Activated CD4-positive, alpha-beta T cell treated with anti-CD3 and anti-CD28 coated beads, Interleukin-2, amount 50 U/mL, for 24 hours (primary cell): ENCODE data around the gene CCDC30.
"Not testable (repeated sequence)": the region's sequence is repeated elsewhere in the genome, so short reads cannot be mapped to it uniquely, and the experiment has no call there.

Experiments
- DNase-seq, 2 donors: peaks; one replicate each; pipeline ENCODE4 v3.0.0-alpha.2; 2020; ENCODE audit warnings: low read depth in 1 of 2, low spot score in 1 of 2

Gene CCDC30

GRCh38 chr1:42646056-42646455 is 183.0 kb downstream of the CCDC30 start:
- DNase-seq = no peak

GRCh38 chr1:42657201-42657600 is 194.1 kb downstream of the CCDC30 start:
- no peak for DNase-seq

DNA sequence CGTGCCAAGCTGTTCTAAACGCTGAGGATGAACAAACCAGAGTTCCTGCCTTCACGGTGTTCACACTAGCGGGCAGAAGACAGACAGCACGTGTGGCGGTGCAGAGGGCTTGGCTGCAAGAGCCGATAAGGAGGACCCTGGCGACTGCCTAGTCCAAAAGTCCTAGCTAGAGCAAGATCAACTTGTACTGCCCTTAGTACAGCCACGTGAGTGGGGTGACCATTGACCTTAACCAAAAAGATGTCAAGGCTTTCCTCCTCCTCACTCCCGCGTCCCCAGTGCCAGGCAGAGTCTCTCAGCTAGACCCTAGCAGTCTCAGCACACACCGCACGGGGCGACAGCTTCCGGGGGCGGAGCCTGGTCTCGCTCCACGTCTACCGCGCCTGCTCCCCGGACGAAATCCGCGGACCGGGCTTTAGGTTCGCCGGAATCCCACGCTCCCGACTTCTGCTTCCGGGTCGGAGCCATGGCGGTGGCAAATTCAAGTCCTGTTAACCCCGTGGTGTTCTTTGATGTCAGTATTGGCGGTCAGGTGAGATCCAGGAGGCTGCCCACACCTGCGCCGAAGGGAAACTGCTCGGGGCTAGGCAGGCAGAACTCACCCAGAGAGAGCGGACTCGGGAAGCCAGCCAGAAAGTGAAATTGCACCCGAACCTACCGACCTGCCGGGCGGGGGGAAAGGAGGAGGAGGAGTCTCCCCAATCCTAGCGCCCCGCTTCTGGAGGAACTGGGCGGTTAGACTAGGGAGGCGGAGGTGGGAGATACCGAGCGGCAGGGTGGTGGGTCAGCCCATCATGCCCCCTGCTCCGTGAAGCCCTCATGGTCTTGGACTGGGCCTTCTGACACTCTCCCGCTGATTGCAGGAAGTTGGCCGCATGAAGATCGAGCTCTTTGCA is 195.1 kb downstream of the CCDC30 start, which contains the start of gene PPIH:
TSS of gene PPIH (plus strand) at position 443 of the 896 bp plus-strand sequence. CDS start at position 467, 24 bp downstream.
- DNase-seq = peak; percentile 85 to 95

DNA sequence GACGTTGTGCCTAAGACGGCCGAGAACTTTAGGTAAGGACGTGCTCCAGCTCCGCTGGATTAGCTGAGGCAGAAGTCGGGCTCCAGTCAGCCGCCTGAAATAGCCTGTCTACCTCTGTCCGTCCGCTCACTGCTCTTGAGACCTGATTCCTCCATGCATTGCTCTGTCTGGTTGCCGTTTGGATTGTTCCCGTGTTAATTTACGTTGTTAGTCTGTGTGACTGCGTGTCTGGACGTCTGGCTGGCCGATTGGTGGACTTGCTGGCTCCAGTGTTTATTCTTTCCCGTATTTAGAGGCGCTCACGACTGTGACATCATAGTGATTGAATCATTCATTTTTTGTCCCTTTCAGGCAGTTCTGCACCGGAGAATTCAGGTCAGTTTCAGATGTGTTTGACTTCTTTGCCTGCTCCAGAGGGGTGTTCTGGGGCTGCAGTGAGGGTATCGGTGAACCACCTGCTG is 195.8 kb downstream of the CCDC30 start:
- DNase-seq = no peak

GRCh38 chr1:42660907-42661500 is 197.9 kb downstream of the CCDC30 start:
- no peak for DNase-seq

- DNase-seq = no peak
These were observed 206.8 kb downstream of the CCDC30 start for GRCh38 chr1:42669936-42670335.

GRCh38 chr1:42670425-42670824 is 207.3 kb downstream of the CCDC30 start:
- no peak for DNase-seq

- DNase-seq = no peak
These were observed 211.1 kb downstream of the CCDC30 start for GRCh38 chr1:42674214-42674613.

GRCh38 chr1:42674682-42675081 is 211.6 kb downstream of the CCDC30 start:
- DNase-seq = no peak

GRCh38 chr1:42675467-42675866 is 212.4 kb downstream of the CCDC30 start:
- no peak for DNase-seq

GRCh38 chr1:42676534-42677087 is 213.5 kb downstream of the CCDC30 start:
- no peak for DNase-seq

- DNase-seq = no peak
These were observed 216.4 kb downstream of the CCDC30 start for GRCh38 chr1:42679364-42679983.

DNA sequence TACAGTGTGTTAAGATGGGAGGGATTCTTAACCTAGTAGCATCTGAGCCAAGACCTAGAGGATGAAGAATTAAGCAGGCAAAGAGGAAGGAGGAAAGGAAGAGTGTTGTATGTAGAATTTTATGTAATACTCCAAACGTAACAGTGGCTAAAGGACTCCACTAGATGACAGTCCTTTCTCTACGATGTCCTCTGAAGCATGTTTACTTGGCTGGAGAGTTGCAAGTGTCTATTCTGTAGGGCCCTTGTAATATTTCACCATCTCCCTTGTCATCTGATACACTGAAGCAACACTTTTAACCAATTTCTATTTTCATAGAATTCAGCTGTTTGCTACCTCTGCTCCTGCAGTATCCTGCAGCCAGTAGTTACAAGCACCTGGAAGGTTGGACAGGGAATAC is 217.0 kb downstream of the CCDC30 start:
- no peak for DNase-seq

- DNase-seq = peak in 1 of 2 donors; percentile 28
These were observed 218.0 kb downstream of the CCDC30 start for GRCh38 chr1:42680921-42681683.

DNA sequence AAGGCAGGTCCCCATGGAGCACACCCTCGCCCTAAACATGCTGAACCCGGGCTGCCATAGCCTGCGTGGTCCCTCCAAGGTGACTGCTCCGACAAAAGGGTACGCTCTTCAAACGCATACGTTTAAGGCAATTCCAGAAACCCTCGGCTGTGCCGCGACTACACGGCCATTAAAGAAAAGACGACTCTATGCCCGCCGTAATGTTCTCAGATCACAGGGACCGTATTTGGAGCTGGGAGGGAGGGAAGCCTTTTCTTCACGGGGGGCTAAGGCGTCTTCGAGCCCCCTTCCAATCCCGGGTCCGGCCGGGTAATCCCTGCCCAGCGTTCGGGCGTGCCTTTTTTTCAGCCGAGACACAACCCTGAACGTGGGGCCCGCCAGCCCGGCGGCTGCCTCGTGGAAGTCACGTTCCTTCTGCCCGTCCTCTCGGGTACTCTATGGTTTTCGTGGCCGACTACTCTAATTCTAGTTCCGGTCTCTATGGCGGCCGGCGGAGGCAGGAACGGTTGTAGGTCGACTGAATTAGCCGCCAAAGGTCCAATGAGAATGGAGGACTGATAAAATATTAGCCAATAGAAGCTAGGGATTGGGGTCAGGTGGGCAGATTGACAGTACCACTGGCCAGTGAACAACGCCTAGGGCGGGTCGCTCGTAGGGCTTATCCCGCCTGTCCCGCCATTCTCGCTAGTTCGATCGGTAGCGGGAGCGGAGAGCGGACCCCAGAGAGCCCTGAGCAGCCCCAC is 218.8 kb downstream of the CCDC30 start, which contains the start of gene YBX1:
TSS of gene YBX1 (plus strand) at position 678 of the 743 bp plus-strand sequence. CDS start 148 bp downstream, outside the sequence.
- DNase-seq = peak; percentile 85 to 95

DNA sequence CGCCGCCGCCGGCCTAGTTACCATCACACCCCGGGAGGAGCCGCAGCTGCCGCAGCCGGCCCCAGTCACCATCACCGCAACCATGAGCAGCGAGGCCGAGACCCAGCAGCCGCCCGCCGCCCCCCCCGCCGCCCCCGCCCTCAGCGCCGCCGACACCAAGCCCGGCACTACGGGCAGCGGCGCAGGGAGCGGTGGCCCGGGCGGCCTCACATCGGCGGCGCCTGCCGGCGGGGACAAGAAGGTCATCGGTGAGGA is 219.3 kb downstream of the CCDC30 start:
- not testable (repeated sequence) for DNase-seq

- peak; percentile 44 for DNase-seq
These were observed 219.8 kb downstream of the CCDC30 start for GRCh38 chr1:42682739-42683531.

- no peak for DNase-seq
These were observed 221.1 kb downstream of the CCDC30 start for GRCh38 chr1:42684139-42684538.

DNA sequence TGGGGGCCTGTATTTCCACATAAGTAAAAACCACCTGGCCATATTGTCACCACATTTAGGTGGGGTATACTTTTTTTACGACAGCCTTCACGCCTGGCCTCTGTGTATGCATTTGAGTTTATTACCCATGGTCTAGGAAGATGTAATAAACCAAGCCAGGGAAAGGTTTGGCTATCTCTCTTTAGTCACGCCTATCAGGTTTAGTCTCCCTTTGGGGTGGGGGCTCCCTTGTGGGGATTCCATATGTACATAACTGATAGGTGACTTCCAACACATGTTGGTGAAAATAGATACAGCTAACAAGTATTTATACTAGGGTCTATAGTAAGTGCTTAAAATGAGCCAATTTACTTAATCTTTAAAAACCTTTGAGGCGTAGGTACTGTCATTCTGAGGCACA is 223.3 kb downstream of the CCDC30 start:
- no peak for DNase-seq
